Suprapubic skin (tissue), 4 donors: ENCODE measurements around the gene WDR7. TPM values are rescaled to one million over a fixed set of nuclear protein-coding genes. Genes with fewer than 3 reads are reported as not detected.

Source experiments
- DNase-seq, 2 donors: peaks; one replicate each; pipeline ENCODE4 v3.0.0-alpha.2; 2019; ENCODE audit warnings: low spot score in 2 of 2
- H3K27ac ChIP-seq: fragments of 200-600 bp; sonication (generic); one replicate; pipeline ENCODE4 v1.5.1; 2019
- H3K27me3 ChIP-seq: fragments of 200-600 bp; sonication (generic); one replicate; pipeline ENCODE4 v1.5.1; 2019
- H3K36me3 ChIP-seq: fragments of 200-600 bp; sonication (generic); one replicate; pipeline ENCODE4 v1.5.1; 2019
- H3K4me1 ChIP-seq: fragments of 200-600 bp; sonication (generic); one replicate; pipeline ENCODE4 v1.5.1; 2019
- H3K4me3 ChIP-seq: fragments of 200-600 bp; sonication (generic); one replicate; pipeline ENCODE4 v1.5.1; 2019; ENCODE audit warnings: mild to moderate bottlenecking
- H3K9me3 ChIP-seq: fragments of 200-600 bp; sonication (generic); one replicate; pipeline ENCODE4 v1.5.1; 2019
- EP300 ChIP-seq: sonication (generic); formaldehyde crosslinking; IDR thresholded peaks from one replicate; pipeline ENCODE4 v1.6.1; 2017; ENCODE audit warnings: antibody characterized with exemption
- POLR2A ChIP-seq, 2 donors: fragments of 450-650 bp; IDR thresholded peaks; one replicate each; pipeline ENCODE4 v1.6.1; 2017; ENCODE audit warnings: antibody characterized with exemption in 2 of 2, mild to moderate bottlenecking in 2 of 2, moderate library complexity in 2 of 2
- POLR2AphosphoS5 ChIP-seq, 3 donors: sonication (generic); formaldehyde crosslinking; IDR thresholded peaks; one replicate each; pipeline ENCODE4 v1.6.1; 2017; ENCODE audit warnings: antibody characterized with exemption in 3 of 3
- WGBS: methylation state at CpG from one replicate; pipeline ENCODE4 v1.1.5; 2018; 5-methylcytosine and 5-hydroxymethylcytosine counted together
- total RNA-seq, 4 donors: library from RNA; depleted of rRNA; stranded (reverse); fragments of >200 nt; gene quantifications; one replicate each; pipeline ENCODE4 v1.1.0, GENCODE V29; 2016
- TF ChIP-seq, protein P1 (sequence below), 2 donors: fragments of 200-600 bp in 1 of 2; fragments of 450-650 bp in 1 of 2; sonication (generic) in 1 of 2; IDR thresholded peaks; one replicate each; pipeline ENCODE4 v1.5.1; 2016 to 2019; ENCODE audit warnings: antibody characterized with exemption in 2 of 2, mild to moderate bottlenecking in 1 of 2, moderate library complexity in 1 of 2

The WDR7 gene
- total RNA-seq, 4 donors from 2014 or later: 14.4 to 29.2 (median 20.2) TPM

DNA sequence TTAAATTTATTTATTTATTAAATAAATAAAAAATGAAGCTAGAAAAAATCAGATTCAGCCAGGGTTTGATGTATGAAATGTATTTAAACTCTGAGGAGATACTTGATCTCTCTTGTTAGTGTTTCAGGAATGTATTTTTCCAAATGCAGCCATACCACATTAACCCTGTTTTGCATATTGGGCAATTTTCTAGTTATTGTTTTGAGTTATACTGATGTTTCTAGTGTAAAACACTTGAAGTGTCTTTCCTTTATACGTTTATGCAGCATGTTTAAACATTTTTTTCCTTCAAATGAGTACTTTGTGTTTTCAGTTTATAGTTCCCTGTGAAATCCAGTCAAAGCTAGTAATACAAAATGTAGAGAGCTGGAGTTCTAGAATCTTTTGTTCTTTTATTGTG is 69.9 kb downstream of the WDR7 start:
- peaks cover 3% of the 10 kb centered on the region for H3K36me3 ChIP-seq
- TF ChIP-seq POLR2AphosphoS5 (IDR thresholded peaks at IDR 0.05) (no peak), EP300 (no peak), POLR2A (IDR thresholded peaks at IDR 0.05) (no peak)
- TF ChIP-seq, protein P1, sequence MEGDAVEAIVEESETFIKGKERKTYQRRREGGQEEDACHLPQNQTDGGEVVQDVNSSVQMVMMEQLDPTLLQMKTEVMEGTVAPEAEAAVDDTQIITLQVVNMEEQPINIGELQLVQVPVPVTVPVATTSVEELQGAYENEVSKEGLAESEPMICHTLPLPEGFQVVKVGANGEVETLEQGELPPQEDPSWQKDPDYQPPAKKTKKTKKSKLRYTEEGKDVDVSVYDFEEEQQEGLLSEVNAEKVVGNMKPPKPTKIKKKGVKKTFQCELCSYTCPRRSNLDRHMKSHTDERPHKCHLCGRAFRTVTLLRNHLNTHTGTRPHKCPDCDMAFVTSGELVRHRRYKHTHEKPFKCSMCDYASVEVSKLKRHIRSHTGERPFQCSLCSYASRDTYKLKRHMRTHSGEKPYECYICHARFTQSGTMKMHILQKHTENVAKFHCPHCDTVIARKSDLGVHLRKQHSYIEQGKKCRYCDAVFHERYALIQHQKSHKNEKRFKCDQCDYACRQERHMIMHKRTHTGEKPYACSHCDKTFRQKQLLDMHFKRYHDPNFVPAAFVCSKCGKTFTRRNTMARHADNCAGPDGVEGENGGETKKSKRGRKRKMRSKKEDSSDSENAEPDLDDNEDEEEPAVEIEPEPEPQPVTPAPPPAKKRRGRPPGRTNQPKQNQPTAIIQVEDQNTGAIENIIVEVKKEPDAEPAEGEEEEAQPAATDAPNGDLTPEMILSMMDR (IDR thresholded peaks at IDR 0.05): no peak
- H3K27me3 ChIP-seq: no peaks in the 10 kb centered on the region
- DNase-seq: no peak
- H3K4me1 ChIP-seq: no peaks in the 10 kb centered on the region
- 81% methylated on average over 1 of the region's 1 CpG for whole genome bisulfite sequencing
- H3K27ac ChIP-seq: no peak overlapping the region
- no peak overlapping the region for H3K4me3 ChIP-seq
- H3K9me3 ChIP-seq: no peaks in the 10 kb centered on the region

DNA sequence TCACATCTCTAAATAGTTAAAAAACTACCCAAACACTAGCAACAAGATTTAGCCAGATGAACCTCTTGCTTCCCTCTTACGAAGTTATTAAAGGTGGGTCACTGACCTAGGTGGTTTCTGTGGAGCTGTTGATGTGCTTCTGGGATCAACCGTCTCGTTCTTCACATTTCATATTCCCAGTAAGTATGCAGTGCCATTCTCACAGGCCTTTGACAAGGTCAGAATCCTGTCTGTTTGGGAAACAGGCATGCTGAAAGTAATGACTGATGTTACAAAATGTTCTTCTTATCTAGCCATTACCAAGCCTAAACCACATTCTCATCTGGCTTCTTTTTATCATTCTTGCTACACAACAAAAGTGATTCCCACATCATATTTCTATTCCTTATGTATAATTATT is 70.3 kb downstream of the WDR7 start:
- no peak overlapping the region for H3K4me3 ChIP-seq
- H3K36me3 ChIP-seq: peaks cover 3% of the 10 kb centered on the region
- no peaks in the 10 kb centered on the region for H3K4me1 ChIP-seq
- H3K27ac ChIP-seq: no peak overlapping the region
- WGBS: 93% methylated on average over 3 of the region's 3 CpGs
- no peaks in the 10 kb centered on the region for H3K9me3 ChIP-seq
- TF ChIP-seq EP300 (no peak), POLR2AphosphoS5 (IDR thresholded peaks at IDR 0.05) (no peak), POLR2A (IDR thresholded peaks at IDR 0.05) (no peak)
- TF ChIP-seq, protein P1 (IDR thresholded peaks at IDR 0.05): no peak
- no peaks in the 10 kb centered on the region for H3K27me3 ChIP-seq
- DNase-seq: no peak

DNA sequence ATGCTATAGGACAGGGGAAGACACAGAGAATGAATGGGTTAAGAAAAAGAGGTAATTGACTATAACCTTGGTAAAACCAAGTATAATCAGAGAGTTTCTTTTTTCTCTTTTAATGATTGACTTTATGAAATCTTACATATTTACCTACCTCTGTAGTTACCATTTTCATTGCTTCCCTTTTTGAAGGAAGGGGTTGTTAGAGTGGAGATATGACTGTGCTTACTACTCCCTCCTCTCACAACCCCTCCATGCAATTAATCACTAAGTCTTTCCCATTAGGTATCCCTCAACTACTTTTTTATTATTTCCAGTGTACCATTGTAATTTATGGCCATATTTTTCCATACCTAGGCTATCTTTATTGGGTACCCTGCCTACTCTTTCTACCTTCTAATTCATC is 71.4 kb downstream of the WDR7 start:
- Histone ChIP-seq H3K27ac (no peak overlapping the region), H3K36me3 (peaks cover 3% of the 10 kb centered on the region), H3K4me1 (no peaks in the 10 kb centered on the region), H3K4me3 (no peak overlapping the region), H3K9me3 (no peaks in the 10 kb centered on the region), H3K27me3 (no peaks in the 10 kb centered on the region)
- TF ChIP-seq, protein P1 (IDR thresholded peaks at IDR 0.05): no peak
- TF ChIP-seq EP300: no peak
- TF ChIP-seq POLR2AphosphoS5 (IDR thresholded peaks at IDR 0.05): no peak
- TF ChIP-seq POLR2A (IDR thresholded peaks at IDR 0.05): no peak
- no peak for DNase-seq

DNA sequence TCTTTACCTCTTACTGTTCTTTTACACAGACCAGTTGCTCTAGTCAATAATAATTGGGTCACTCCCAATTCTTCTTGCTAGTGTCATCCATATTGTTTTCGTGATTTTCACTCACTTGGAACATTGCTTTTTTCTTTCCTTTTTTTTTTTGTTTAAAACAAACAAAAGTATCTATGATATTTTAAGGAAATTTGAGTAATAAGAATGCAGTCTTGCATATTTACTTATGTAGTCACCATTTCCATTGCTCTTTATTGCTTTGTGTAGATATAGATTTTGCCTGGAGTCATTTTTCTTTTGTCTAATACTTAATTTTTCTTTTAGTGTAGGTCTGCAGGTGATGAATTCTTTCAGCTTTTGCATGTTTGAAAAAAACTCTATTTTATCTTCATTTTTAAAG is 71.9 kb downstream of the WDR7 start:
- Histone ChIP-seq H3K4me3 (no peak overlapping the region), H3K9me3 (no peaks in the 10 kb centered on the region), H3K36me3 (peaks cover 3% of the 10 kb centered on the region), H3K4me1 (no peaks in the 10 kb centered on the region), H3K27me3 (no peaks in the 10 kb centered on the region), H3K27ac (no peak overlapping the region)
- WGBS: 98% methylated on average over 1 of the region's 1 CpG
- TF ChIP-seq POLR2A (IDR thresholded peaks at IDR 0.05) (no peak), EP300 (no peak), POLR2AphosphoS5 (IDR thresholded peaks at IDR 0.05) (no peak)
- TF ChIP-seq, protein P1 (IDR thresholded peaks at IDR 0.05): no peak
- no peak for DNase-seq

DNA sequence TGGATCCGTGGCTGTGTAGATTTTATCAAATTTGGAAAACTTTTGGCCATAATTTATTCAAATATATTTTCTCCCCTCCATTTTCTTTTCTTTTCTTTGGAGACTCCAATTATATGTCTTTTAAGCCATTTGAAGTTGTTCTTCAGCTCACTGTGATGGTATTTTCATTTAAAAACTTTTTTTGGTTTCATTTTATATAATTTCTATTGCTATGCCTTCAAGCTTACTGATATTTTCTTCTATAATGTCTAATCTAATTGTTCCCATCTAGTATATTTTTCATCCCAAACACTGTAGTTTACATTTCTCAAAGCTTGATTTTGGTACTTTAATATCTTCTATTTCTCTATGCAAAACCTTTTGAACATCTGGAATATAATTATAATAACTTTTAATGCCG is 72.5 kb downstream of the WDR7 start:
- DNase-seq: no peak
- no peak overlapping the region for H3K4me3 ChIP-seq
- no peaks in the 10 kb centered on the region for H3K4me1 ChIP-seq
- H3K27me3 ChIP-seq: no peaks in the 10 kb centered on the region
- no peak for TF ChIP-seq POLR2A (IDR thresholded peaks at IDR 0.05)
- TF ChIP-seq, protein P1 (IDR thresholded peaks at IDR 0.05): no peak
- no peak for TF ChIP-seq POLR2AphosphoS5 (IDR thresholded peaks at IDR 0.05)
- TF ChIP-seq EP300: no peak
- no peak overlapping the region for H3K27ac ChIP-seq
- no peaks in the 10 kb centered on the region for H3K9me3 ChIP-seq
- 92% methylated on average over 2 of the region's 2 CpGs for WGBS
- H3K36me3 ChIP-seq: peaks cover 3% of the 10 kb centered on the region
